Smooth muscle cell (in vitro differentiated cells): ENCODE data around the gene TMEM232. TPM values are rescaled to one million over a fixed set of nuclear protein-coding genes. Genes with fewer than 3 reads are reported as not detected.

Source experiments
- DNase-seq: peaks from one replicate; lab custom pipeline; 2025; ENCODE audit not compliant: unreplicated experiment; lab: John Stamatoyannopoulos, UW
- H2AFZ ChIP-seq: fragments of 200-600 bp; sonication (generic); 2 replicates; pipeline ENCODE4 v1.6.0; 2016; ENCODE audit warnings: antibody characterized with exemption, low read depth, mild to moderate bottlenecking
- H3F3A ChIP-seq: fragments of 200-600 bp; sonication (generic); 2 replicates; pipeline ENCODE4 v1.6.0; 2017; ENCODE audit warnings: antibody characterized with exemption, low read depth
- H3K27ac ChIP-seq: fragments of 200-600 bp; sonication (generic); 2 replicates; pipeline ENCODE4 v1.5.1; 2016; ENCODE audit warnings: low read depth, mild to moderate bottlenecking
- H3K27me3 ChIP-seq: fragments of 200-600 bp; sonication (generic); 2 replicates; pipeline ENCODE4 v1.6.1; 2016; ENCODE audit warnings: low read depth, mild to moderate bottlenecking
- H3K36me3 ChIP-seq: fragments of 200-600 bp; sonication (generic); 2 replicates; pipeline ENCODE4 v1.5.1; 2016; ENCODE audit warnings: low read depth
- H3K4me1 ChIP-seq: fragments of 200-600 bp; sonication (generic); 2 replicates; pipeline ENCODE4 v1.5.1; 2016; ENCODE audit warnings: low read depth
- H3K4me2 ChIP-seq: fragments of 200-600 bp; sonication (generic); 2 replicates; pipeline ENCODE4 v1.6.0; 2016; ENCODE audit warnings: mild to moderate bottlenecking
- H3K4me3 ChIP-seq: fragments of 200-600 bp; sonication (generic); 2 replicates; pipeline ENCODE4 v1.5.1; 2016; ENCODE audit warnings: mild to moderate bottlenecking
- H3K79me2 ChIP-seq: fragments of 200-600 bp; sonication (generic); 2 replicates; pipeline ENCODE4 v1.6.0; 2016; ENCODE audit warnings: low read depth, mild to moderate bottlenecking
- H3K9ac ChIP-seq: fragments of 200-600 bp; sonication (generic); 2 replicates; pipeline ENCODE4 v1.6.0; 2016; ENCODE audit warnings: low read depth
- H3K9me3 ChIP-seq: fragments of 200-600 bp; sonication (generic); replicated peaks from 2 replicates; pipeline ENCODE4 v1.5.1; 2016; ENCODE audit warnings: low read depth
- H4K20me1 ChIP-seq: fragments of 200-600 bp; sonication (generic); 2 replicates; pipeline ENCODE4 v1.6.0; 2016; ENCODE audit warnings: low read depth
- CTCF ChIP-seq: fragments of 200-600 bp; sonication (generic); IDR thresholded peaks from 2 replicates; pipeline ENCODE4 v1.5.1; 2017; ENCODE audit warnings: borderline replicate concordance, mild to moderate bottlenecking, antibody characterized with exemption; ENCODE audit not compliant: insufficient read depth, poor library complexity, severe bottlenecking
- WGBS: methylation state at CpG from one replicate; pipeline ENCODE4 v1.1.7; 2016; ENCODE audit warnings: low lambda C conversion rate; 5-methylcytosine and 5-hydroxymethylcytosine counted together
- polyA plus RNA-seq: library from polyadenylated mRNA; unstranded; fragments of >200 nt; fragmentation: Nextera tagmentation; extraction: Ambion mirVana; gene quantifications from 2 replicates; pipeline ENCODE4 v1.2.1, GENCODE V29; 2016
- total RNA-seq: library from RNA; depleted of rRNA; stranded (reverse); fragments of >200 nt; gene quantifications from 2 replicates; pipeline ENCODE4 v1.2.3, GENCODE V29; 2014

TMEM232 gene
- total and polyA plus RNA-seq, 2 experiments from 2014 or later, result 0.49 to 1.0 TPM

- no peaks in the 10 kb centered on the region for H3K4me1 ChIP-seq
- H3F3A ChIP-seq, result no peaks in the 10 kb centered on the region
- no peaks in the 10 kb centered on the region for H3K27me3 ChIP-seq
- H2AFZ ChIP-seq, result no peak overlapping the region
- H3K9me3 ChIP-seq, result no peaks in the 10 kb centered on the region
- H3K27ac ChIP-seq, result no peak overlapping the region
- H3K4me2 ChIP-seq, result no peak overlapping the region
- H3K9ac ChIP-seq, result no peak overlapping the region
- no peaks in the 10 kb centered on the region for H3K36me3 ChIP-seq
- WGBS, result 78% methylated on average over 4 of the region's 4 CpGs
- no peaks in the 10 kb centered on the region for H3K79me2 ChIP-seq
- no peak overlapping the region for H3K4me3 ChIP-seq
- H4K20me1 ChIP-seq, result no peaks in the 10 kb centered on the region
- TF ChIP-seq CTCF, result no peak
- DNase-seq, result no peak
Observed at GRCh38 chr5:110768138-110768860, 41.8 kb upstream of the TMEM232 start.

- Histone ChIP-seq H4K20me1 (no peaks in the 10 kb centered on the region), H3K4me1 (no peaks in the 10 kb centered on the region), H3K9me3 (no peaks in the 10 kb centered on the region), H3K27me3 (no peaks in the 10 kb centered on the region), H3F3A (peaks cover 8% of the 10 kb centered on the region), H3K9ac (no peak overlapping the region), H2AFZ (no peak overlapping the region), H3K36me3 (peaks cover 25% of the 10 kb centered on the region), H3K27ac (no peak overlapping the region), H3K4me3 (no peak overlapping the region), H3K4me2 (no peak overlapping the region), H3K79me2 (no peaks in the 10 kb centered on the region)
- TF ChIP-seq CTCF, result no peak
- no peak for DNase-seq
- WGBS, result 95% methylated on average over 1 of the region's 1 CpG
Observed at GRCh38 chr5:110760158-110760557, 33.7 kb upstream of the TMEM232 start.

- peak; percentile 77 for TF ChIP-seq CTCF
- H2AFZ ChIP-seq, result no peak overlapping the region
- H3K27ac ChIP-seq, result no peak overlapping the region
- H3F3A ChIP-seq, result peaks cover 8% of the 10 kb centered on the region
- H3K4me1 ChIP-seq, result no peaks in the 10 kb centered on the region
- H3K79me2 ChIP-seq, result no peaks in the 10 kb centered on the region
- H3K4me3 ChIP-seq, result no peak overlapping the region
- DNase-seq, result no peak
- H3K36me3 ChIP-seq, result peaks cover 19% of the 10 kb centered on the region
- 51% methylated on average over 4 of the region's 4 CpGs for WGBS
- no peak overlapping the region for H3K9ac ChIP-seq
- H4K20me1 ChIP-seq, result no peaks in the 10 kb centered on the region
- H3K4me2 ChIP-seq, result no peak overlapping the region
- H3K9me3 ChIP-seq, result no peaks in the 10 kb centered on the region
- H3K27me3 ChIP-seq, result no peaks in the 10 kb centered on the region
Observed at GRCh38 chr5:110757118-110757729, 30.8 kb upstream of the TMEM232 start.

GRCh38 chr5:110754181-110754580 is 27.7 kb upstream of the TMEM232 start:
- Histone ChIP-seq H3K9me3 (no peaks in the 10 kb centered on the region), H3K36me3 (peaks cover 11% of the 10 kb centered on the region), H3K4me2 (no peak overlapping the region)

More at GRCh38 chr5:110754181-110754580, 27.7 kb upstream of the TMEM232 start:
- no peak for DNase-seq
- Histone ChIP-seq H3K9ac (no peak overlapping the region), H3K4me1 (no peaks in the 10 kb centered on the region), H3F3A (peaks cover 8% of the 10 kb centered on the region), H3K4me3 (no peak overlapping the region), H2AFZ (no peak overlapping the region), H3K27me3 (no peaks in the 10 kb centered on the region), H3K27ac (no peak overlapping the region), H4K20me1 (no peaks in the 10 kb centered on the region), H3K79me2 (no peaks in the 10 kb centered on the region)
- TF ChIP-seq CTCF, result no peak
